ENCODE results near the gene ETNK1. TPM values are rescaled to one million over a fixed set of nuclear protein-coding genes. Genes with fewer than 3 reads are reported as not detected.

The ETNK1 gene
- total RNA-seq, 1 donor from 2014 or later = 23.3 TPM

DNA sequence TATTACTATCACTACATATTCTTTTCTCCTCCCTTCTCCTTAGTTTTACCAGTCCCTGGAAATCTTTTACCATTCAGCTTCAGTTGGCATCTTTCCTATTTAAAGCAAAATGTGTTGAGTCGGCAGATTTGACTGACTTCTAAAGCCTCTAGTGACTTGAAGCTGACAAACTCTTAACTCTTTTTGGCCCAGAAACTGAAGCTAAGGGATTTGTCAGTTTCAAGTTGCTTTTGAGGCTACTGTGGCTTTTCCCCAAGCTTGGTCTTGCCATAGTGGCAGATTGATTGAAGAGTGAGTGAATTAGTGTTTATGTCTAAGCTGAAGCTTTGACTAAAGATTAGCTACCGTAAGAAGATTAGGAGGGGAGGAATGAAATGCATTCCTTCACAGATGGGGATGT, 104.0 kb downstream of the ETNK1 start:
- intact Hi-C loops (cut with DNase I) = no loop called here
- DNase-seq (ENCODE audit: extremely low spot score in 2 of 2) = no peak
- Histone ChIP-seq H3K9me3 (no peaks in the 10 kb centered on the region), H3K36me3 (no peaks in the 10 kb centered on the region), H3K4me3 (no peak overlapping the region), H3K27me3 (no peaks in the 10 kb centered on the region), H3K4me1 (peaks cover 12% of the 10 kb centered on the region), H3K27ac (no peak overlapping the region)
- TF ChIP-seq, protein P1, sequence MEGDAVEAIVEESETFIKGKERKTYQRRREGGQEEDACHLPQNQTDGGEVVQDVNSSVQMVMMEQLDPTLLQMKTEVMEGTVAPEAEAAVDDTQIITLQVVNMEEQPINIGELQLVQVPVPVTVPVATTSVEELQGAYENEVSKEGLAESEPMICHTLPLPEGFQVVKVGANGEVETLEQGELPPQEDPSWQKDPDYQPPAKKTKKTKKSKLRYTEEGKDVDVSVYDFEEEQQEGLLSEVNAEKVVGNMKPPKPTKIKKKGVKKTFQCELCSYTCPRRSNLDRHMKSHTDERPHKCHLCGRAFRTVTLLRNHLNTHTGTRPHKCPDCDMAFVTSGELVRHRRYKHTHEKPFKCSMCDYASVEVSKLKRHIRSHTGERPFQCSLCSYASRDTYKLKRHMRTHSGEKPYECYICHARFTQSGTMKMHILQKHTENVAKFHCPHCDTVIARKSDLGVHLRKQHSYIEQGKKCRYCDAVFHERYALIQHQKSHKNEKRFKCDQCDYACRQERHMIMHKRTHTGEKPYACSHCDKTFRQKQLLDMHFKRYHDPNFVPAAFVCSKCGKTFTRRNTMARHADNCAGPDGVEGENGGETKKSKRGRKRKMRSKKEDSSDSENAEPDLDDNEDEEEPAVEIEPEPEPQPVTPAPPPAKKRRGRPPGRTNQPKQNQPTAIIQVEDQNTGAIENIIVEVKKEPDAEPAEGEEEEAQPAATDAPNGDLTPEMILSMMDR (IDR thresholded peaks at IDR 0.05) = no peak

DNA sequence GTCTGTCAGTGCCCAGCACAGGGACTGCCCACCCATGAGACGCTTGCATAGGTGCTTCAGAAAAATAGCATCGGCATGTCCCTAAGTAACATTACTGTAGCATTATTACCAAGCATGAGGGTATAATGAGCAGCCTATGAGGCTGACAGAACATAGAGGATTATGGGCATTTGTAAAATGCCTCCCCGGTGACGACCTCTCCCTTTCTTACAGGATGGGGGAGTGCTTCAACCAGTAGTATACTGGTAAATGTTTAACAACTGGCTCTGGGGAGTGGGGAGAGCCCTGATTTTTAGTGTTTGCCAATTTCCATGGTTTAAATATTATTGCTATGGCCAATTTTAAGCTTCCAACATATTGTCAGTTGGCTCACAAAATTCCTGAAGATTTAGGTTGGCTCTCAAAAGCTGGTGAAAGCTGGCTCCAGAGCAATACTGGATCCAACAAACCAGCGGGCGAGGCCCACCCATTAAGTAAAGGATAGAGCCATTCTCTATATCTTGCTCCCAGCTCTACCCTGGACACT, 104.5 kb downstream of the ETNK1 start:
- no peak overlapping the region for H3K4me3 ChIP-seq
- TF ChIP-seq POLR2AphosphoS5 (IDR thresholded peaks at IDR 0.05; ENCODE audit: insufficient read depth in 1 of 2, low read depth in 1 of 2) = no peak
- no peak for TF ChIP-seq POLR2A (IDR thresholded peaks at IDR 0.05)
- TF ChIP-seq, protein P1 (IDR thresholded peaks at IDR 0.05) = no peak
- H3K27ac ChIP-seq = peak overlapping the region; percentile 70
- H3K27me3 ChIP-seq = no peaks in the 10 kb centered on the region
- no peaks in the 10 kb centered on the region for H3K9me3 ChIP-seq
- intact Hi-C loops (cut with DNase I) = no loop called here
- peaks cover 12% of the 10 kb centered on the region for H3K4me1 ChIP-seq
- no peak for DNase-seq (ENCODE audit: extremely low spot score in 2 of 2)
- H3K36me3 ChIP-seq = no peaks in the 10 kb centered on the region

DNA sequence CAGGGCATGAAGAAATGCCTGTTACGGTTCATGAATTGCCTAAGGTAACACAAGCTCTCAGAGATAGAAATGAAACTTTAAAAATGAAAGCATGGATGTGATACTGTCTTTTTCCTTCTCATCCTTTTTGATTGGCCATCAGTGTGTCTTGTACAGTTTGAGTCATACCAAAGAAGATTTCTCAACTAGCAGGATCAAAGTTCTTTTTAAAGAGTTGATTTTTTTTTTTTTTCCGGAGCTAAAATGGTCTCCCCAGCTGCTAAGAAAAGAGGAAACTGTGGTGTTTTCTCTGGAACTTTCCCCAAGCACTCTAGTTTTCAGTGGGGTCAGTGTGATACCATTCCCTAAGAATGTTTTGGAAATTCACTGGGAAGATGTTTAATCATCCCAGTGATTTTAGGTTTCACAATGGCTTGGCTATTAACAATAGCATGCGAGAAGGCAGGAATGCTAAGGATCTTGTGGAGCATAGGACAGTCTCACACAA, 105.0 kb downstream of the ETNK1 start:
- intact Hi-C loops (cut with DNase I) = no loop called here
- H3K4me3 ChIP-seq = no peak overlapping the region
- peaks cover 12% of the 10 kb centered on the region for H3K4me1 ChIP-seq
- TF ChIP-seq POLR2A (IDR thresholded peaks at IDR 0.05) (no peak), POLR2AphosphoS5 (IDR thresholded peaks at IDR 0.05; ENCODE audit: insufficient read depth in 1 of 2, low read depth in 1 of 2) (no peak)
- TF ChIP-seq, protein P1 (IDR thresholded peaks at IDR 0.05) = no peak
- peak overlapping the region; percentile 70 for H3K27ac ChIP-seq
- no peaks in the 10 kb centered on the region for H3K36me3 ChIP-seq
- no peaks in the 10 kb centered on the region for H3K9me3 ChIP-seq
- no peak for DNase-seq (ENCODE audit: extremely low spot score in 2 of 2)
- no peaks in the 10 kb centered on the region for H3K27me3 ChIP-seq

DNA sequence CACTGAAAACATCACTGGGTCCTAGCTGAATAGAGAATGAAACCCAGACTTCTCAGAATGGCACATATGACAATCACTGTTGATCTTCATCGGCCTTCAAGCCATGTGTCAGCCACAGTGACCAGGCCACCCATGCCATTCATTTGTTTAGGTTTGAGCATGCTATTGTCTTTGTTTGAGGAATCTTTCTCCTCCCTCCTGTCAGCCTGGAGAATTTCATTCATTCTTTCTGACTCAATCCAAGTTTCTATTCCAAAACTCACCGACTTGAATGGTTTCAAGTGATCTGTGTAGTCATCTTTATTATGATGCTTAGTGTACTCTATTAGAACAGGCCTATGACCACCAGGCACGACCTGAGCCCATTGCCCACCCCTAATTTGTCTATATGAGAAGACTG, 106.3 kb downstream of the ETNK1 start:
- TF ChIP-seq POLR2AphosphoS5 (IDR thresholded peaks at IDR 0.05; ENCODE audit: insufficient read depth in 1 of 2, low read depth in 1 of 2) = no peak
- TF ChIP-seq, protein P1 (IDR thresholded peaks at IDR 0.05) = no peak
- no peak for TF ChIP-seq POLR2A (IDR thresholded peaks at IDR 0.05)
- no peaks in the 10 kb centered on the region for H3K36me3 ChIP-seq
- peaks cover 12% of the 10 kb centered on the region for H3K4me1 ChIP-seq
- H3K27me3 ChIP-seq = no peaks in the 10 kb centered on the region
- H3K9me3 ChIP-seq = no peaks in the 10 kb centered on the region
- no peak overlapping the region for H3K27ac ChIP-seq
- DNase-seq (ENCODE audit: extremely low spot score in 2 of 2) = no peak
- no peak overlapping the region for H3K4me3 ChIP-seq
- intact Hi-C loops (cut with DNase I) = no loop called here

DNA sequence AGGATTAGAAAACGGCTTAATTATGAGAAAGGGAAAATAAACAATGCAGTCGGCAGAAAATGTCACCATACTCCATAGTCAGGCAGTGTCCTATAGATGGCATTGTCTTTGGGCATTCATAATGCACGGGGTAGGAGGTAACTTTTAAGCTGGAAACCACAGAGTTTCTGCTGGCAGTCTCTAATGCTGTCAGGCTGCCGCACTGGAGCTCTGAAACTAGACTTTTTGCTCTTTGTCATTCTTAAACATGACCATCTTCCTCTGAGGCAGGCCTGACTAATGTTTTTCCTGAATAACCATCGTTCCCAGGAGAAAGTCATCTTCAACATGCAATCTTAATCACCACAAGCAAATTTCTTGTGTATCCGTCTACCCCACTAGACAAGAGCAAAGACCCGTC, 108.8 kb downstream of the ETNK1 start:
- no peak for DNase-seq (ENCODE audit: extremely low spot score in 2 of 2)
- no peak overlapping the region for H3K4me3 ChIP-seq
- H3K4me1 ChIP-seq = peaks cover 11% of the 10 kb centered on the region
- no peak overlapping the region for H3K27ac ChIP-seq
- TF ChIP-seq POLR2A (IDR thresholded peaks at IDR 0.05) = no peak
- TF ChIP-seq, protein P1 (IDR thresholded peaks at IDR 0.05) = no peak
- TF ChIP-seq POLR2AphosphoS5 (IDR thresholded peaks at IDR 0.05; ENCODE audit: insufficient read depth in 1 of 2, low read depth in 1 of 2) = no peak
- no peaks in the 10 kb centered on the region for H3K36me3 ChIP-seq
- intact Hi-C loops (cut with DNase I) = no loop called here
- H3K9me3 ChIP-seq = no peaks in the 10 kb centered on the region
- no peaks in the 10 kb centered on the region for H3K27me3 ChIP-seq
